Fibroblast of the conjunctiva (primary cell): ENCODE results near the gene SPHK2.
"Not testable (repeated sequence)": the region's sequence is repeated elsewhere in the genome, so short reads cannot be mapped to it uniquely, and the experiment has no call there.

Experiments used
- DNase-seq: peaks from one replicate; pipeline ENCODE4 v3.0.0-alpha.2; 2010; ENCODE audit warnings: low read depth

SPHK2 gene

DNA sequence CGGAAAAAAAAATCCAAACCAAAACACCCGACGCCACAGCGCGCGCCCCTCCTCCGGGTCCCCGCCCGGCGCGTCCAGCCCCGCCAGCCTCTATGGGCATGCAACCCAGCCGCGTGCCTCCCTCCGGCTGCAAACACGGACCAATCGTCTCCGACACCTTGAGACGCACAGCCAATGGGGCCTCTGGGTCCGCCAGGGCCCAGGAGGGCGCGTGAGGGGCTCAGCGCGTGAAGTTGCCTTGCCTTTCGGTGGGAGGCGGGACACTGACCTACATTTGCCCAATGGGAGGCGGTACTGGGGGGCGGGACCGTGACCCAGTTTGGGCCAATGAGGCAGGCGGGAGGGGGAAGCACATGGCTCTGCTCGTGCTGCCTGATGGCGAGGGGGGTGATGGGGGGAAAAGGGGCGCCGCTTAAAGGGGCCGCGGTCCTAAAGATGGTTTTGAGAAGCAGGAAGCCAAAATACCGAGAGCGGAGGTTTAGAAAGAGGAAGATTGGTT, 18.2 kb downstream of the SPHK2 start:
- peak; percentile 98 for DNase-seq

GRCh38 chr19:48637948-48638830, 18.9 kb downstream of the SPHK2 start:
- peak; percentile 94 for DNase-seq

- DNase-seq, result no peak
Observed at GRCh38 chr19:48638831-48639381, 19.6 kb downstream of the SPHK2 start.

GRCh38 chr19:48639483-48640375, 20.4 kb downstream of the SPHK2 start:
- no peak for DNase-seq

GRCh38 chr19:48641850-48642249, 22.5 kb downstream of the SPHK2 start:
- no peak for DNase-seq

DNA sequence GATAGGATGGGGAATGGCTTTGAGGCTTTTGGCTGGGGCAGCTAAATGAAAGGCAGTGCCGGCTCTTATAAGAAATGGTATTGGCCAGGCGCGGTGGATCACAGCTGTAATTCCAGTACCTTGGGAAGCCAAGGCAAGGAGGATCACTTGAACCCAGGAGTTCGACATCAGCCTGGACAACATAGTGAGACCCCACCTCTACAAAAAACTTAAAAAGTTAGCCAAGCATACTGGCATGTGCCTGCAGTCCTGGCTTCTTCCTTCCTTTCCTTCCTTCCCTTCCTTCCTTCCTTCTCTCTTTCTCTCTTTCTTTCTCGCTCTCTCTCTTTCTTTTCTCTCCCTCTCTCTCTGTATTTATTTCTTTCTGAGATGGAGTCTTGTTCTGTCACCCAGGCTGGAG, 23.6 kb downstream of the SPHK2 start:
- DNase-seq, result no peak

DNA sequence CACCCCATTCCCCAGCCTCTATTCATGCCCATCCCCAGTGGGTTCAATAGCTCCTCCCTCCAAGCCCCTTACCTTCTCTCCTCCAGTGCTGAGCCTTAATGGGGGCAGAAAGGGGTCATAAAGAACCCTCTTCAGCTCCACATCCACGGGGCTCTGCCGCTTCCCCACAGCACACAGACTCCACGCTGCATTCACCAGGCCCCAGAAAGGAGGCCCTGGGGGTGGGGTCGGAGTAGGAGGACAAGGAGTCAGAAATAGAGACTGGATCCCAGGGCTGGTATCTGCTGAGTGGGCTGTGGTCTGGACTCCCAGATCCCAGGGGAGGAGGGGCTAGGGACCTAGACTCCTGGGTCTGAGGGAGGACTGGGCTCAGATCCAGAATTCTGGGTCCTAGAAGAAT, 25.0 kb downstream of the SPHK2 start:
- no peak for DNase-seq

DNA sequence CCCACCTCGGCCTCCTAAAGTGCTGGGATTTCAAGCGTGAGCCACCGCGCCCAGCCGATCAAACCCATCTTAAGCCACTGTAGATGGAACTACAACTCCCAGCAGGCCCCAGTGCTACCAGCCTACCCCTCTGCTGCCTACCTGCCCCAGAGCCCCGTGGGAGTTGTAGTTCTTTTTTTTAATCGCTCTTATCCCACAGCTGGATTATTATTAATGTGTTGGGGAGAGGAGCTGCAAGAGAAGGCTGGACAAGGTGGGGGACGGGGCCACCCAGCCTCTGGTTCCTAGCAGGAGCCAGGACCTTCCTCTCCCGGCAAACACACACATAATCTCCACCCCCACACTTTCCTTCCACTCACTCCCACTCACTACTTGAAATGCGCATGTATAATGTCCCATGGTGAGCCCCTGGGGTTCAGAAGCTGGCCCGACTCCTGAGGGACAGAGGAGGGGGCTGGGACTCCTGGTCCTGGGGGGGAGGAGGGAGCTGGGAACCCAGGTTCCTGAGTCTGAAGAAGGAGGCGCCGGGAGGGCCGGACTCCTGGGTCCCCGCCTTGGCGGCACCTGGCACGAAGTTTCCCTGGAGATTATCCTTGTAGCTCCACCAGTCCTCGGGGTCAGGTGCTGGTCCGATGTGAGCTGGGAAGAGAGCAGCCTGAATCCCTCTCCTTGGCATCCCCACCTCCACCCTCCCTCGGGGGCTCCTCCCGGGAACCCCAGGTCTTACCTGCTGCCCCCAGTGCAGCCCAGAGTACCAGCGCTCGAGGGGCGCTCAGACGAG, 25.7 kb downstream of the SPHK2 start:
- DNase-seq, result peak; percentile 57

DNA sequence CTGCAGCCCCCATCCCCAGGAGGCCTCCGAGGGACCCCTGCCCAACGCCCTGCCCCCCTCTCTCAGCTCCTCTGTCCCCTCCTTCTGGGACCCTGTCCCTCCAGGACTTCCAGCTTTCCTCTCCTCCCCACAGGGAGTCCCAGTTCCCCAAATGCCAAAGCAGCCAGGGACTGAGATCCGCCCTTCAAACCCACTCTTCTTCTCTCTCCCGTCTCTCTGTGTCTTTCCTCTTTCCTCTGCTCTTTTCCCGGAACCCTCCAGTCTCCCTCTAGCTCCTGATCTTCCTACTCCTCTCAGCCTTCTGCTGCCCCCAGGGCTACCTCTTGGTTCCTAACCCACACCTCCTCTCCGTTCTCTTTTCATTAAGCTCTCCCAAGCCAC, 26.3 kb downstream of the SPHK2 start:
- no peak for DNase-seq

GRCh38 chr19:48646001-48646721, 26.9 kb downstream of the SPHK2 start, which contains the start of gene CA11:
CA11 (minus strand) TSS chr19:48646187; CDS start chr19:48645632, 555 bp downstream.
- DNase-seq, result no peak

DNA sequence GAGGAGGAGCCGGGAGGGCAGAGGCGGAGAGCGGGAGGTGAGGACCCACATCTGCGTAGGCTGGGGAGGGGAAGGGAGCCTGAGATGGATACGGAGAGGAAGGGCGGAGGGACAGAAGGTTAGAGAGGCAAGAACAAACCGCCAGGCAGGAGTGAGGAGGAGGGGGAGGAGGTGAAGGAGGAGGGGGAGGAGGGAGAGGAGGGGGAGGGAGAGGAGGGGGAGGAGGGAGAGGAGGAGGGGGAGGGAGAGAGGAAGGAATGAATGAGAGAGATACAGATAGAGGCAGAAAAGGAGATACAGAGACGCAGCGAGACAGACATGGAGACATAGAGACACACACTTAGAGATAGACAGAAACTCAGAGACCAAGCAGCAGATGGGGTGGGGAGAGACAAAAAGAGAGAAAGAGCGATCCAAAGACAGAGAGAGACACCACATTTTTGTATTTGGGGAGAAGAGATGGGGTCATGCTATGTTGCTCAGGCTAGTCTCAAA, 27.5 kb downstream of the SPHK2 start:
- DNase-seq, result peak; percentile 55

GRCh38 chr19:48648134-48648533, 28.8 kb downstream of the SPHK2 start:
- no peak for DNase-seq

DNA sequence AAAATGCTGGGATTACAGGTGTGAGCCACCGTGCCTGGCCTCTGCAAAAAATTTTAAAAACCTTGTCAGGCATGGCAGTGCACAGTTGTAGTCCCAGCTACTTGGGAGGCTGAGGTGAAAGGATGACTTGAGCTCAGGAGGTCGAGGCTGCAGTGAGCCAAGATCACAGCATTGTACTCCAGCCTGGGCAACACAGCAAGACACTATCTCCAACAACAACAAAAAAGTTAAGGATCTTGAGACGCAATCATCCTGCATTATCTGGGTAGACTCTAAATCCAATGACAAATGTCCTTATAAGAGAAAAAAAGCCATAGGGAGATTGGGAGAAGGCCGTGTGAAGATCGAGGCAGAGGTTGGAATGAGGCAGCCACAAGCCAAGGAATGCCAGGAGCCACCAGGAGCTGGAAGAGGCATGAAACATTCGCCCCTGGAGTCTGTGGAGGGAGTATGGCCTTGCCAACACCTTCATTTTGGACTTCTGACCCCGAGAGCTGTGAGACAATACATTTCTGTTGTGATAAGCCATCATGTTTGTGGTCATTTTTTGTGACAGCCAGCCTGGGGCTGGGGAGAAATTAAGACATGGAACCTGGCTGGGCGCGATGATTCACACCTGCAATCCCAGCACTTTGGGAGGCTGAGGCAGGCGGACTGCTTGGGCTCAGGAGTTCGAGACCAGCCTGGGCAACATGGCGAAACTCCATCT, 31.8 kb downstream of the SPHK2 start:
- DNase-seq, result no peak

GRCh38 chr19:48651683-48652048, 32.4 kb downstream of the SPHK2 start:
- no peak for DNase-seq

GRCh38 chr19:48654299-48655059, 35.2 kb downstream of the SPHK2 start:
- DNase-seq, result no peak

DNA sequence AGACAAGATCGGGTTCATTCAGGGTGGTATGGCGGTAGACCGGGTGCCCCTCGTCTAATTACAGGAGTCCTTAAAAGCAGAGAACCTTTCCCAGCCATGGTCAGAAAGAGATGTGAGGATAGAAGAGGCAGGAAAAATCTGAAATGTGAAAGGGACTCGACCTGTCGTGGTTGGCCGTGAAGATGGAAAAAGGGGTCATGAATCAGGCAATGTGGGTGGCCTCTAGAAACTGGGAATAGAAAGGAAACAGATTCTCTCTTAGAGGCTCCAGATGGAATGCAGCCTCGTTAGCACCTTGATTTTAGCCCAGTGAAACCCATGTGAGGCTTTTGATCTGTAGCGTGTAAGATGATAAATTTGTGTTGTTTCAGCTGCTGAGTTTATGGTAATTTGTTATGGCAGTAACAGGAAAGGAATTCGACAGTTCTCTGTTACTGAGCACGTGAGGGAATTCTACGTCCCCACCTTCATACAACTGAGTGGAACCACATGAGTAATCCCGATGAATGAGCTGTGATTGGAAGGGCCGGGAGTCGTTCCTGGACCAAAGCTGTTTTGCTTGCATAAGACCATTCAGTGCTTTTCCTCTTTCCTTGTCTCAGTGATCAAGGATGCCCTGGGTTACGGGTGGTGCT, 37.7 kb downstream of the SPHK2 start:
- peak; percentile 68 for DNase-seq

GRCh38 chr19:48657828-48658227, 38.5 kb downstream of the SPHK2 start:
- not testable (repeated sequence) for DNase-seq

- no peak for DNase-seq
Observed at GRCh38 chr19:48658483-48658882, 39.2 kb downstream of the SPHK2 start.

DNA sequence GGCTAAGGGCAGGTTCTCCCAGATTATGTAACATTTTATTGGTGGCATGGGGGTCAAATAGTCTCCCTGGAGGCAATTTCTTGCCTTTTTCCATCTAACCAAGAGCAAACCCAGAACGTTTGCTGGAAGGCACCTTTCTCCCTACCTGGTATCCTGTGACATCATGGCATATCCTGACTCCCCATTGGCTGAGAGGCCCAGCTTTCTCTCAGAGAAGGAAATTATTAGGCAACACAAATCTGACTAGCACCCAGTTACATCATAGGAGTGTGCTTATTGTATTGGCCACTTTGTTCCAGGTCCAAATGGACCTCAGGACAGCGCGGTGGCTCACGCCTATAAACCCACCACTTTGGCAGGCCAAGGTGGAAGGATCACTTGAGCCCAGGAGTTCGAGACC, 40.5 kb downstream of the SPHK2 start:
- DNase-seq, result no peak
